VCaP (cell line): Measurements from ENCODE around the gene CENPV.

Experiments used
- H3K27ac ChIP-seq: fragments of 450-650 bp; 2 replicates; pipeline ENCODE4 v1.5.1; 2017
- CTCF ChIP-seq: fragments of 450-650 bp; conservative IDR thresholded peaks from 2 replicates; pipeline ENCODE4 v1.5.1; 2017; ENCODE audit warnings: mild to moderate bottlenecking, moderate library complexity

CENPV gene

DNA sequence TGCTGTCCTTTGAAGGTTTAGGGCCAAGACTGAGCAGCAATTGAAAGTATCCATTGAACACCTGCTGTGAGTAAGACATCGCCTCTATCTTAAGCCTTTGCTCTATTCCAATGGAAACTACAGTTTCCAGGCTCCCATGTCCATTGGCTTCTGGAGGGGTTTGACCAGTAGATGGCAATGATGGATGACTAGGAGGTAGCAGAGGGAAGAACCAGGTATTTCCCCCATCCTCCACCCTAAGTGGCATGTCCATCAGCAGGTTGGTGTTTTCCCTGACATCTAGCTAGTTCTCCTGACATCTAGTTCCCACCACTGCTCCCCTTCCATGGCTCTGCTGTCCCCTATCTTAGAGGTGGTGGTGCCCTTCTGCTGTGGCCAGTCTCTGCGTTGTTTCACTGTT, 58.7 kb downstream of the CENPV start:
- no peak overlapping the region for H3K27ac ChIP-seq
- no peak for TF ChIP-seq CTCF

DNA sequence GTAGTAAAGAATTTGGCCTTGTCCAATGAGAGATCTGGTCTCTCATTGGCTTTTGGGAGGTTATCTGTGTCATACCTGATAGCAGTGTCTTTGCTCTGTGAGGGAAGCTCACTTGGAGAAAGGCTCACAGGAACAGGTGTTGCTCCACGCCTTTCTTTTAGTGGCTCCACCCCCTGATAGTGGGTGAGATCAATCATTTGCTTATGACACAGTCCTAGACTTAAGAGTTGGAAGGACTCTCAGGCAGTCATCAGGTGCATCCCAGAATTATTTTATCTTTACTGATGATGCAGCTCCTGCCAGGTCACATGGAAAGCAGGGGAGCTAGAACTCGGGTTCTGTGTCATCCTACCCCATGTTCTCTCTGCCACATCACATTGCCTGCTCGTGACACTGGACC, 59.3 kb downstream of the CENPV start:
- H3K27ac ChIP-seq: no peak overlapping the region
- no peak for TF ChIP-seq CTCF
